Skin of body (tissue), 2 donors: ENCODE data around the gene RBM20. TPM values are rescaled to one million over a fixed set of nuclear protein-coding genes. Genes with fewer than 3 reads are reported as not detected.
"Not testable (repeated sequence)": the region's sequence is repeated elsewhere in the genome, so short reads cannot be mapped to it uniquely, and the experiment has no call there.

Experiments
- DNase-seq: peaks from one replicate; lab custom pipeline; 2025; lab: John Stamatoyannopoulos, UW
- total RNA-seq: library from RNA; depleted of rRNA; stranded (reverse); fragments of >200 nt; gene quantifications from one replicate; pipeline ENCODE4 v1.2.3, GENCODE V29; 2014

RBM20 gene
- total RNA-seq, 1 donor from 2014 or later = 2.4 TPM

DNA sequence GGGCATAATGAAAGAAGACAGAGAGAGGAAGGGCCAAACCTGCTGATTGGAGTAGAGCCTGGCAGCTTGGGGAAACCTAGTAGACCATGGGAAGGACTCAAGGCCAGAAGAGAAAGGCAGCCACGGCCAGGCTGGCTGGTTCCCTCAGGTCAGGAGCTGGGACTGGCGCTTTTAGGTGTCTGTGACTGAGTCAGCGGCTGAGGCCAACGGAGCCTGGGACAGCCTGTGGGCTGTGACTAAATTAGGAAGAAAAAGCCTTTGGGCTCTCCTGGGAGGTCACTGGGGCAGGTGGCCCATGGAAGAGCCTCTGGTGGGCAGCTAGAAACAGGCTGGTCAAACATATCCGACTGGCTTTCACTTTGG is 118.7 kb downstream of the RBM20 start:
- DNase-seq = no peak

DNA sequence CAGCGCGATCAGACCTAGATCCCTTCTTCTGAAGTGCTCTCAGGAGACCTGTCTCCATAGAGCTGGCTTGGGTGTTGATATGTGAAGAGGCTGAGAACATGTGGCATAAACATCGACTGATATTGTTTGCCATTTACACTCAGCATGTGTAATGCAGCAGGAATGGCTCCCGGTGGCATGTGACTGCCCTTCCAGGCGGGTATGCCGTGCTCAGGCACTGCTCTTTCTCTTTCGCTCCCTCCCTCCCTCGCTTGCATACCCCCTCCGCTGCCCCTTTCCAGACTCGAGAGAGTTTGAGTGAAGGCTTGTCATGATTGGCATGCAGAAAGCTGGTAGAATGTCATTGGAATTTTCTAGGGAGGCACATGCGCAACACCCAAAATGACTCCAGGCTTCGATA is 120.2 kb downstream of the RBM20 start:
- DNase-seq = no peak

DNA sequence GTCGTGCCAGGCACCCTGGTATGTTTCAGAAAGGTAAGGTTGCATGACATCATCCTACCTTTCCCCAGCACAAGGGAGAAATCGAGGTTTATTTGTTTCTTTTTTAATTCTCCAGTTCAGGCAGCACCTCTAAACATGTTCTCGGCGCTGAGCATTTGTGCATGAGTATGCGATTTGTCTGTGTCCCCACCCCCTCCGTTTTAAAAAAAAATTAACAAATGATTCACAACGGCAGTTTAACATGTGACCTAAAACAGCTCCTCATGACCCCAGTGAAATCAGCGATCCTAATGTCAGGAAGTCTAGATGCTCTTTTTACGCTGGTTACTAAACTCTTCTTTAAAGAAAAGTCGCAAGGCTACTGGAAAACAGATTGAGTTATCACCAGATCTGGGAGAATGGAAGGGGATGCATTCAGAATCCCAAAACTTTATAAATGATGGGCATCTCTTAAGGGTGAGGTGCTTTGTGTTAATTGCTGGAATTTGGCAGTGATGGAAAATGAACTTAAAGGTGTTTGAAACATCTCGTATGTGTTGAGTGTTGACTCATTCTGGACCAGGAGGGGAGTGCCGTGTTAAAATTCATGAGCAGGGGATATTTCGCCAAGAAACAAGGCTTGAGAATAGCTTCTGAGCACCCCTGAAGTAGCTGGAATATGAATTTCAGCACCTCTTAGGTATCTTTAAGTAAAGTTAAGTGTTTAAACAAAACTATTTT is 120.8 kb downstream of the RBM20 start:
- no peak for DNase-seq

DNA sequence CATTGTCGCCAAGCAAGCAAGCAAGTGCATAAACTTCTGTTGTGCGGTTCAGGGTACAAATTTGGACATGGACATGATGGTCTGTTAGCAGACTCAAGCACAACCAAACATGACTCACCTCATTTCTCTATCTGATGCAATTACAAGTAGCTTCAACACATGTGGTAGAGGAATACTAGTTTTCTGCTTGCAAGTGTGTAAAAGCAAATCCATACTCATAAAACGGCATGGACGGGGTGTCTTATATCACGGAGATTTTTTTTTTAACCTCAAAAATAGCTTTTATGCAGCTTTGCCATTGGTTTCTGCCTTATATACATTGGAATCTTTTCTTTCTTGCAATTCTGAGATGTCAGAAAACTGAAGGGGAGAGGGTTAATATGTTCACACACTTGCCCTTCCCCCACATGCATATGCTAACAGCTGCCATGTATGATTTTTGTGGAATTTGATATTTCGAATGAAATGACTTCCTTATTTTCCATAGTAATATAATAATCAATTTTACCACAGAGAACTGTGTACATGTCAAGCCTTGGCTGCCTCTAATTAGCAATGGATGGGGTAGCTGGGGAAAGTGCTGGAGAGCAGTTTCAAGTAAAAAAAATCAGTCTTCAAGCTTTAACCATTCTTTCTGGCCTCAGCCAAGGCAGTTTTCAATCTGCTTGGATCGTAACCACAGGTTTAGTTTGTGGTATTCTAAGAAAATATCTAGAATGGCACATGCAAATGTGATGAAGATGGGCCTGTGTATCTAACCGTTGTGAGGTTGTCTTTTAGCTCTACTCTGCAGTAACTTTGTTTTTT is 121.6 kb downstream of the RBM20 start:
- DNase-seq = no peak

DNA sequence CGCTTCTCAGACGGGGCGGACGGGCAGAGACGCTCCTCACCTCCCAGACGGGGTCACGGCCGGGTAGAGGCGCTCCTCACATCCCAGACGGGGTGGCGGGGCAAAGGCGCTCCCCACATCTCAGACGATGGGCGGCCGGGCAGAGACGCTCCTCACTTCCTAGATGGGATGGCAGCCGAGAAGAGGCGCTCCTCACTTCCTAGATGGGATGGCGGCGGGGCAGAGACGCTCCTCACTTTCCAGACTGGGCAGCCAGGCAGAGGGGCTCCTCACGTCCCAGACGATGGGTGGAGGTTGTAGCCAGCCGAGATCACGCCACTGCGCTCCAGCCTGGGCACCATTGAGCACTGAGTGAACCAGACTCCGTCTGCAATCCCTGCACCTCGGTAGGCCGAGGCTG is 123.5 kb downstream of the RBM20 start:
- DNase-seq = not testable (repeated sequence)

- DNase-seq = no peak
Measured at GRCh38 chr10:110770243-110770642, 126.1 kb downstream of the RBM20 start.

DNA sequence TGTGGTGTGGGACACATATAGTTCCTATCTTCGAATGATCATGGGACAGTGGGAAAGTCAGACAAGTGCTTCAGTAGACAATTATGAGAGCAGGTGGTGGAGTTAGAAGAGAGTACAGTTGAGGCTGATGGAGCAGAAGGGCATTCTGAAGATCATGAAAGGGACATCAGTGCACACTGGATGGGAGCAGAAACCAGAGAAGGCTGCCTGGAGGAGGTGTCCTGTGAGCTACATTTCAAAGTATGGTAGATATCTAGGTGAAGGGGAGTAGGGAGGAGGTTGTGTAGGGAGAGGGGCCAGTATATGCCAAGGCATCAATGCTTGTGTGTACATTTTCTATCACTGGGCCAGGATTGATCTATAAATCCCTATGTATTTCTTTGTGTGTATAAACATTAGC is 127.3 kb downstream of the RBM20 start:
- no peak for DNase-seq

DNA sequence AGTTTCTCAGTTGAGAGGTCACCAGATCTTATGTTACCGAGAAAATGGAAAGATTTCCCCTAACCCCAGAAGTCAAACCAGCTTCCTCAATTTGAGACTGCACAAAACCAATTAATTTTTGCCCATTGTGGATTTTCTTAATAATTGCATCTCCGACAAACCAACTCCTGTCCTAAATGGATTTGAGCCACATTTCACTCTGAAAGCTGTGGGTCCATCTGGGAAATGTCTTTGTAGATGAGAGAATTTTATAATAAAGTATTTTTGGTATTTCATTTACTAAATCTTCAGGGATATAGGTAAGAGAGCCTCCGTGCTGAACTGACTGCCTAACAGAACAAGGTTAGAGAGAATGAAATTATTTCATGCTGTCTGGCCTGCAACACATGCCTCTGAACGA is 127.9 kb downstream of the RBM20 start:
- no peak for DNase-seq

DNA sequence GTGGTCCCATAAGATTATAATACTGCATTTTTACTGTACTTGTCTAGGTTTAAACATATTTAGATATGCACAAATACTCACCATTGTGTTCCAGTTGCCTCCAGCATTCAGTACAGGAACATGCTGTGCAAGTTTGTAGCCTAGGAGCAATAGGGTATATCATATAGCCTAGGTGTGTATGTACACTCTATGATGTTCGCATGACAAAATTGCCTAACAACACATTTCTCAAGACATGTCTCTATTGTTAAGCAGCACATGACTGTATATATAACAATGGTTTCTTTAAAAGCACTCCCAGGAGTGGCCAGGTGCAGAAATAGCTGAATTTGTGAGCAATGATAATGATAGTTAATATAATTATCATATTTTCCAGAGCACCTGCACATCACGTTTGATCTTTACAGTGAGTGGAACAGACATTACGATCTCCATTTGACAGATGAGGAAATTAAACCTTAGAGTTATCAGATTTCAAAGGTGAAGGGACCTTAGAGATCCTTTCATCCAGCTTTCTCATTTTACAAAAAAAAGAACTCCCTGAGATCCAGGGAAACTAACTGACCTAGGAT is 128.4 kb downstream of the RBM20 start:
- DNase-seq = no peak

DNA sequence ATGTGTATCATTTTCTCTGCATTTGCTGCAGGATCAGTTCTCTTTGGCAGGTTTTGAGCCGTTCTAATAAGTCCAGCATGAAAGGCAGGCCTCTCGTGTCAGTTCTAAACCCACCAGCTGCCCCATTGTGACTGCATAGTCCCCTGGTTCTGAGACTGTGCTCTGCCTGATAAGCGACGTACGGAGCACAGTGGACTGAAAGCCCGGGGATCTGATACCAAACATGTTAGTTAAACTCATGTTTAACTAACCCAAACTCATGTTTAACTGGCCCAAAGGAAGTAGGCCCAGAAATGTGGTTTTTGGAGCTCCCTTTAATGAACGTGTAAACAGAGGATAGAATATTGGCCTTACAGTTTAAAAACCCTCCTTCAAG is 129.5 kb downstream of the RBM20 start:
- no peak for DNase-seq

DNA sequence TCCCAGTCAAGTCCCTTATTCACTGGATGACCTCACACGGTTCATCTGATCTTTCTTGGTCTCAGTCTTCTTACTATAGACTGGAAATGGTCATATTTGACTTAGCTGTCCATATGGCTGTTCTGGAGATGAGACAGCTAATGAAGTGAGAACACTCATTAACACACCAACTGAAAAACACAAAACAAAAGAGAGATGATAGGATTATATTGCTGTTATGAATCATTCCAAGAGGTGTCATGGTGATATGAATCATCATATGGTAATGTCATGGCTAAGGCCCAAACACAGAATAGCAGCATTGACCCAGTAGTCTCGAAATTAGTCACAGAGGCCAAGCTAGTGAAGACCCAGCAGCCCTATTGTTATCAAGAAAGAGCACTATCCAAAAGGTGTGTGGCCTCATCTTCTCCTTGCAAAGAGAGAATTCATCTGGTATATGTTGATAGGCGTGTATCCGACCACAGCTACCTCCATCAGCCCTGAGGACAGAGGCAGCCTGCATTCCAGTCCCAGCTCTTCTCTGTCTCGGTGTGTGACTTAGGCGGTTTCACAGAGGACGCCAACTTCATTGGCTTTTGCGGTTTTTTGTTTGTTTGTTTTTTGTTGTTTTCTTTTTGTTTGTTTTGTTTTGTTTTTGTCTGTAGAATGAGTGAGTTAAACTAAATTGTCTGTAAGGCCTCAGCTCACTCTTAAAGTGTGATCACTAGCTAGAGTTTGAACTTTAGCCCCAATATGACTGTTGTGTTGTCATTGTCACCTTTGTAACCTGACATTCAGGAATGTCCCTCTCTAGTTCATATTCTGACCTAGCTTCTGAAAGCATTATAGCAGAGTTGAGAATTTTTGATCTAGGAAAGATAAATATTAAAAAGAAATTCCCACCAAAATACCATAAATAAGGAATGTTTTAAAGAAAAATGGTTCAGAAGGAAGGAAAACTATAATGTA is 130.2 kb downstream of the RBM20 start:
- DNase-seq = no peak

DNA sequence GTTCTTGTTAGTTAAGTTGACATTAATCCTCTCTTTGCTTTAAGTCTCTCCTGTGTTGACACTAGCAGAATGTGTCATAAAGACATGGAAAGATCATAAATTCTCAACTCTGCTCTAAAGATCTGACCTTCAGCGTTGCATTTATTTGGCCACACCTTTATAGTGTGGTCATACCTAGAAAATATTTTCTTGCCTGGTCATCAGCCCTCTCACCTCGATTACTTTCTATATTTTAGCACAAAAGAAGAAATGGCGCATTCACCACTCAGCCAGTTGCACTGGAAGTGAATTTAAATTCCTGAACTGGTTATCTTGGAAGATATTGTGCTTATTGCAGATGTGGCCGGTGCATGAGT is 130.9 kb downstream of the RBM20 start:
- DNase-seq = no peak

- no peak for DNase-seq
Measured at GRCh38 chr10:110775406-110775805, 131.3 kb downstream of the RBM20 start.

DNA sequence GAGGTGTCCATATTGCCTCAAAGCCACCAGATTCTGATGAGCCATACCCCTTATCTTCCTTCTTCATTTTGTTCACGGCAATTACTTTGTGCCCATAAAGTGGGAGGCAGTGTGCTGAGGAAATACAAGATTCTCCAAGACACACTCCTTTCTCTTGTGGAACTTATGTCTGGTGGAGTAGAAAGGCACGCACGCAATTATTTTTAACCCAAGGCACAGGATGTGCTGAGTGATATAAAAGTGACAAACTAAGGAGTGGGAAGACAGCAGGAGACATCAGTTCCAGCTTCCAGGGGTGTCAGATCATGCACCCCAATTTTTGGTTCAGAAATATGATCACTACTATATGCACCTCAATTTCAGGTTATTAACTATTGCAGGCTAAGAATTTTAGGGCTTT is 132.9 kb downstream of the RBM20 start:
- no peak for DNase-seq

DNA sequence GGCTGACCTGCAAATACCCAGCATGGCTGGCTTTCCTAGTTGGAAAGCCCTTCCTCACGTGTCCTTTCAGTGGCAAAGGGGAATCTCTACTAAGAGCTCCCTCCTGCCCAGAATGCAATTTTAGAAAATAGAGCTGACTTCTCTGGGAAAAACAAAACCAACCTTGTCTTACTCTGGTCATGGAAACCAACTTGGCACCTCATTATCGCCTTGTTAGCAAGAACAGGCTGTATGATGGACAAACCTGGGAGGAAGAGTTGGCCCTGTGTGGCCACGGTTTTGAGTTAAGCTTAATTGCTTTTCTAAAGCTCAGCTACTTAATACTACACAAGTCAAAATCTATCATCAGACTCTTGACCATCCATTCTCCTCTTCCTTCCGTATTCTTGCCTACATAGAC is 133.5 kb downstream of the RBM20 start:
- DNase-seq = no peak

GRCh38 chr10:110778211-110778610 is 134.1 kb downstream of the RBM20 start:
- no peak for DNase-seq

DNA sequence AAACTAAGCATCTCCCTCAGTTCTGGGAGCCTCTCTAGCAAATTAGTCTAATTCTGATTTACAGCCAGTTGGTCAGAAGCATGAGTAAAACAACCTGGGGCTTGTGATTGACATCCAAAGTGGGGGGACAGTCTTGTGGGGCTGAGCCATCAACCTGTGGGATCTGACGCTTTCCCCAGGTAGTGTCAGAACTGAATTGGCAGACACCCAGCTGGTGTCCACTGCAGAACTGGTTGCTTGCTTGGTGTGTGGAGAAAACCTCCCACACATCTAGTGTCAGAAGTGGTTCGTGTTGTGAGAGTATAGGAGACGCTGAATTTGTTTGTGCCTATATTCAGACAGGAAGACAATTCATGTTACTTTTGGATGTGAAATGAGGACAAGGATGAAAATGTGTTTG is 135.4 kb downstream of the RBM20 start:
- no peak for DNase-seq

- no peak for DNase-seq
Measured at GRCh38 chr10:110780704-110781103, 136.6 kb downstream of the RBM20 start.

DNA sequence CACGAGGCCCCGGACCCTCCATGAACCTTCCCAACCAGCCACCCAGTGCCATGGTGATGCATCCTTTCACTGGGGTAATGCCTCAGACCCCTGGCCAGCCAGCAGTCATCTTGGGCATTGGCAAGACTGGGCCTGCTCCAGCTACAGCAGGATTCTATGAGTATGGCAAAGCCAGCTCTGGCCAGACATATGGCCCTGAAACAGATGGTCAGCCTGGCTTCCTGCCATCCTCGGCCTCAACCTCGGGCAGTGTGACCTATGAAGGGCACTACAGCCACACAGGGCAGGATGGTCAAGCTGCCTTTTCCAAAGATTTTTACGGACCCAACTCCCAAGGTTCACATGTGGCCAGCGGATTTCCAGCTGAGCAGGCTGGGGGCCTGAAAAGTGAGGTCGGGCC is 137.0 kb downstream of the RBM20 start:
- DNase-seq = no peak

- no peak for DNase-seq
Measured at GRCh38 chr10:110782616-110783015, 138.5 kb downstream of the RBM20 start.

- DNase-seq = no peak
Measured at GRCh38 chr10:110783509-110784107, 139.5 kb downstream of the RBM20 start.
